C4-2B (cell line): ENCODE results near the gene ROR1.

Experiments
- ZFX ChIP-seq: fragments of 450-650 bp; IDR thresholded peaks from 2 replicates; pipeline ENCODE4 v1.6.1; 2017
- TF ChIP-seq, protein P1 (sequence below): fragments of 450-650 bp; conservative IDR thresholded peaks from 2 replicates; pipeline ENCODE4 v1.5.1; 2017; ENCODE audit warnings: mild to moderate bottlenecking

DNA sequence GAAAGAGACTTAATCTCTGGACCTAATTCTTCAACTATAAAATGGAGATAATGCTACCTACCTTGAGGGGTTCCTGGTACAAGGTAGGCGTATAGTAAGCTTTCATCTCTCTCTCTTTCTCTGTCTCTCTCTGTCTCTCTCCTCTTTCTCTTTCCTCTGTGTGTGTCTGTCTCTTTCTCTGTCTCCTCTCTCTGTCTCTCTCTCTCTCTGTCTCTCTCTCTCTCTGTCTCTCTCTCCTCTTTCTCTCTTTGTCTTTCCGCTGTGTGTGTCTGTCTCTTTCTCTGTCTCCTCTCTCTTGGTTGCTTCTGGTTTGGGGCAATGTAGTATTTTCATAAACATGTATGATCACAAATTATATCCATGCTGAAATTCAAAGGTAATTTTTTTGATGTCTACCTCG, 353.5 kb downstream of the ROR1 start:
- TF ChIP-seq, protein P1, sequence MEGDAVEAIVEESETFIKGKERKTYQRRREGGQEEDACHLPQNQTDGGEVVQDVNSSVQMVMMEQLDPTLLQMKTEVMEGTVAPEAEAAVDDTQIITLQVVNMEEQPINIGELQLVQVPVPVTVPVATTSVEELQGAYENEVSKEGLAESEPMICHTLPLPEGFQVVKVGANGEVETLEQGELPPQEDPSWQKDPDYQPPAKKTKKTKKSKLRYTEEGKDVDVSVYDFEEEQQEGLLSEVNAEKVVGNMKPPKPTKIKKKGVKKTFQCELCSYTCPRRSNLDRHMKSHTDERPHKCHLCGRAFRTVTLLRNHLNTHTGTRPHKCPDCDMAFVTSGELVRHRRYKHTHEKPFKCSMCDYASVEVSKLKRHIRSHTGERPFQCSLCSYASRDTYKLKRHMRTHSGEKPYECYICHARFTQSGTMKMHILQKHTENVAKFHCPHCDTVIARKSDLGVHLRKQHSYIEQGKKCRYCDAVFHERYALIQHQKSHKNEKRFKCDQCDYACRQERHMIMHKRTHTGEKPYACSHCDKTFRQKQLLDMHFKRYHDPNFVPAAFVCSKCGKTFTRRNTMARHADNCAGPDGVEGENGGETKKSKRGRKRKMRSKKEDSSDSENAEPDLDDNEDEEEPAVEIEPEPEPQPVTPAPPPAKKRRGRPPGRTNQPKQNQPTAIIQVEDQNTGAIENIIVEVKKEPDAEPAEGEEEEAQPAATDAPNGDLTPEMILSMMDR: no peak
- TF ChIP-seq ZFX: no peak
